SJSA1 (cell line): ENCODE measurements around the gene ABLIM3. TPM values are rescaled to one million over a fixed set of nuclear protein-coding genes. Genes with fewer than 3 reads are reported as not detected.
"Not testable (repeated sequence)": the region's sequence is repeated elsewhere in the genome, so short reads cannot be mapped to it uniquely, and the experiment has no call there.

Source experiments
- DNase-seq, 2 experiments: peaks; one replicate each; pipeline ENCODE4 v3.0.0-alpha.2; 2015 to 2020; ENCODE audit warnings: low spot score in 2 of 2, low read depth in 1 of 2
- H3K27ac ChIP-seq: fragments of 250-450 bp; sonication (Bioruptor Pico); 2 replicates; pipeline ENCODE4 v1.5.1; 2020; ENCODE audit warnings: mild to moderate bottlenecking, moderate library complexity
- H3K27me3 ChIP-seq: fragments of 250-450 bp; sonication (Bioruptor Pico); replicated peaks from 2 replicates; pipeline ENCODE4 v1.5.1; 2020; ENCODE audit warnings: mild to moderate bottlenecking, moderate library complexity
- H3K36me3 ChIP-seq: fragments of 250-450 bp; sonication (Bioruptor Pico); 2 replicates; pipeline ENCODE4 v1.5.1; 2020; ENCODE audit warnings: mild to moderate bottlenecking
- H3K4me1 ChIP-seq: fragments of 250-450 bp; sonication (Bioruptor Pico); replicated peaks from 2 replicates; pipeline ENCODE4 v1.6.1; 2021; ENCODE audit warnings: mild to moderate bottlenecking
- H3K4me3 ChIP-seq: fragments of 250-450 bp; sonication (Bioruptor Pico); 2 replicates; pipeline ENCODE4 v1.5.1; 2020; ENCODE audit warnings: mild to moderate bottlenecking
- H3K9me3 ChIP-seq: fragments of 250-450 bp; sonication (Bioruptor Pico); replicated peaks from 2 replicates; pipeline ENCODE4 v1.5.1; 2020; ENCODE audit warnings: mild to moderate bottlenecking
- total RNA-seq: library from RNA; depleted of rRNA; stranded (reverse); fragments of >200 nt; shearing (Covaris generic); gene quantifications from 2 replicates; pipeline ENCODE4 v1.2.3, GENCODE V29; 2014

ABLIM3 gene
- total RNA-seq, 1 experiment from 2014 or later, result 32.8 TPM

DNA sequence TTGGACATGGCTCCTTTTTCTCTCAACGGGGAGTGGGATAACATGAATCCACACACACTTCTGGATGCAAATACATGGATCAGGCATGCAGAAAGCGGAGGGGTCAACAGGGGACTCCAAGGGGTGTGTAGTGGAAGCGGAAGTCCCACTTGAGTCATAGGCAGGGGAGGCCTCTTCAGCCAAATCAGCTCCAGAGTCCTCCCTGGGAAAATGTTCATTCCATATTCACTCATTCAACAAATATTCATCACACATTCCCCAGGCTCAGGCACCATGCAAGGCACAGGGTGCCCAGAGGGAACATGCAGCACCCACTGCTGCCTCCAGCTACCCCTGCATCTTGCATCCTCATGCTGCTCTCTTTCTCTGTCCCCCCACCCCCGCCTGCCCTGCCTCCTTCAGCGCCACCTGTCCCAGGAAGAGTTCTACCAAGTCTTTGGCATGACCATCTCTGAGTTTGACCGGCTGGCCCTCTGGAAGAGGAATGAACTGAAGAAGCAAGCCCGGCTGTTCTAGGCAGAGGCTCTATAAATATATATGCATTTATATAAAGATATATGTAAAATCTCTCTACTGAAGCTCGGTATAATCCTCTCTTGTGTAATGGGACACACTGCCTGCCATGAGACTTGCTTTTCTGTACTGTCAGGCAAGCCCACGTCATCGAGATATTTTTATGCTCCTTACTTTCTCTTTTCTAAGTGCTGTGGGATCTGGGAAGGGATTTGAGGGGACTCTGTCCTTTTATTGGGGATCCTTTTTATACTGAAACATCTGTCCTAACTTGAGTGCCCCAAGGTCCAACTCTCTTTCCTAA is 116.8 kb downstream of the ABLIM3 start:
- peaks cover 14% of the 10 kb centered on the region for H3K36me3 ChIP-seq
- DNase-seq, result peak; percentile 62 to 74
- peak overlapping the region; percentile 77 for H3K27ac ChIP-seq

DNA sequence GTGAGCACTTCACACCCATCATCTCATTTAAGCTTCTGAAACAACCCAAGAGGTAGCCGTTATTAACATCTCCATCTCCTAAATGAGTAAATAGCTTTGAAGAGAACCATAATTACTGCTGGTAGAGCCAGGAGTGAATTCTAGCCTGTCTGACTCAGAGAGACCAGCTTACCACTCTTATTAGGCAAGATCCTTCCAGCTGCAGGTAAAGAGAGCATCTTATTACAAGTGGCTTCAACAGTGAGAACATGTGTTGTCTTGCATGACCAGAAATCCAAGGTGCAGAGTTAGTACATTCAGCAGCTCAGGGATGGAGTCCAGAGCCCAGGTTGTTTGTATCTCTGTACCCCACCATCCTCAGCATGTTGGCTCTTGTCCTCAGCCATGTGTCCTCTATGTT is 119.5 kb downstream of the ABLIM3 start:
- H3K27ac ChIP-seq, result no peak overlapping the region
- H3K4me1 ChIP-seq, result peaks cover 29% of the 10 kb centered on the region
- no peaks in the 10 kb centered on the region for H3K9me3 ChIP-seq
- 0 out of 2 replicates have a peak, but pooled peaks cover 5% of the 10 kb centered on the region for H3K36me3 ChIP-seq
- no peak overlapping the region for H3K4me3 ChIP-seq
- no peak for DNase-seq
- H3K27me3 ChIP-seq, result no peaks in the 10 kb centered on the region

More for the DNA sequence above, 116.8 kb downstream of the ABLIM3 start:
- H3K4me3 ChIP-seq, result no peak overlapping the region
- H3K27me3 ChIP-seq, result no peaks in the 10 kb centered on the region
- H3K4me1 ChIP-seq, result peaks cover 34% of the 10 kb centered on the region
- no peaks in the 10 kb centered on the region for H3K9me3 ChIP-seq

DNA sequence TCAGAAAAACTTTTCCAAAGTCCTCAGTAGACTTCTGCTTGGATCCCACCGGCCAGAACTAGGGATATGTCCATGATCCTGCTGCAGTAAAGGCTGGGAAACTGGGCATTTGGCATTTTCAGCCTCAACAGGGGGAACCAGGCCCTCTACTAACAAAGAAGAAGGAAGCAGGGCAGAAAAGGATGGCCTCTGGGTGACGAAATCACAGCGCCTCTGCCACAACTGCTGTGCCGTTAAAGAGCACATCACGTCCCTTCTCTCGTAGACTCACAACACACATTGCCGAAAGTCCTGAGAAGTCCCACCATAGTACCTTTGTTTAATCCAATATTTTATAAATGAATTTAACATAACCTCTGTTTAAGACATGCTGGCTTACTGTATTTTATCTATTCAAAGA is 120.0 kb downstream of the ABLIM3 start:
- H3K27ac ChIP-seq, result no peak overlapping the region

DNA sequence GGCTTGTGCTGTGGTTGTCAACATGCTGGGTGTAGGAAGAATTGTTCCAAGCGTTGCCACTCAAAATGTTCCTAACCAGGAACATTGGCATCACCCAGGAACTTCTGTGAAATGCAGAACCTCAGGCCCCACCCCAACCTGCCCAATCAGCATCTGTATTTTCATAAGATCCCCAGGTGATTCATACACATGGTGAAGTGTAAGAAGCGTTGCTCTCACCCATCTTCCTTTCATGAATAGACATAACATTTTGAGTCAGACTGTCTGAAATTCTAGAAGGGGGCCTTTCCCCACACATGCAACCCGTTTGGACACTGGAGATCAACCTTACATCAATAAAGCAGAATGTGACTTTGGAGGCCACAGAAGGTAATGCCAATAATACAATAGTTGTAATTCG is 121.0 kb downstream of the ABLIM3 start:
- Histone ChIP-seq H3K27me3 (no peaks in the 10 kb centered on the region), H3K36me3 (0 out of 2 replicates have a peak, but pooled peaks cover 4% of the 10 kb centered on the region), H3K27ac (no peak overlapping the region), H3K9me3 (no peaks in the 10 kb centered on the region), H3K4me1 (peaks cover 17% of the 10 kb centered on the region), H3K4me3 (no peak overlapping the region)
- no peak for DNase-seq

More for the DNA sequence above, 120.0 kb downstream of the ABLIM3 start:
- no peak overlapping the region for H3K4me3 ChIP-seq
- no peaks in the 10 kb centered on the region for H3K27me3 ChIP-seq
- H3K4me1 ChIP-seq, result peaks cover 24% of the 10 kb centered on the region
- no peak for DNase-seq
- 0 out of 2 replicates have a peak, but pooled peaks cover 4% of the 10 kb centered on the region for H3K36me3 ChIP-seq
- H3K9me3 ChIP-seq, result no peaks in the 10 kb centered on the region

DNA sequence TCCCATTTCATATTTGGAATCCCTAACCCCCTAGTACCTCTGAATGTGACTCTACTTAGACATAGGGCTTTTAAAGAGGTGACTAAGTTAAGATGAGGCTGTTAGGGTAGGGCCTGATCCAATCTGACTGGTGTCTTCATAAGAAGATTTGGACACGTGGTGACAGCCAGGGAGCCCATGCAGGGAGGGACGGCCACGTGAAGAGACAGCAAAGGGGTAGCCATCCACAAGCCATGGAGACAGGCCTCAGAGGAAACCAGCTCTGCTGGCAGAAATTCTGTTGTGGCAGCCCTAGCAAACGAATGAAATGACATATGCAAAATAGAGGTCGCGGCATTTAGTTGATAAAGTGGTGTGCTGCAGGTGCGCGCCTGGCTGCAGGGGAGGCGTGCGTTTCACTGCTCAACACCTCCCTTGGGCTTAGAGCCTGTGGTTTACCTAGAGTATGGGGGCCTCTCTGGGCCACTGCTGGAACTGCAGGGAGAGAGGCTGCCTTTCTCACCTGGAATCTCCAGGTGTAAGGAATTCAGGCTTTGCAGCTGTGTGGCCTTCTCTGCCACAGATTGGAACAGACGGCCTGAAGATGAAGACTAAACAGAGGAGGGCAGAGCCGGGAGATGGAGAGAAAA is 123.3 kb downstream of the ABLIM3 start:
- Histone ChIP-seq H3K27ac (no peak overlapping the region), H3K4me1 (peaks cover 6% of the 10 kb centered on the region; the same call in 1 of the 2 replicates), H3K4me3 (no peak overlapping the region), H3K27me3 (no peaks in the 10 kb centered on the region), H3K36me3 (no peaks in the 10 kb centered on the region), H3K9me3 (peaks cover 5% of the 10 kb centered on the region; the same call in 1 of the 2 replicates)
- no peak for DNase-seq

DNA sequence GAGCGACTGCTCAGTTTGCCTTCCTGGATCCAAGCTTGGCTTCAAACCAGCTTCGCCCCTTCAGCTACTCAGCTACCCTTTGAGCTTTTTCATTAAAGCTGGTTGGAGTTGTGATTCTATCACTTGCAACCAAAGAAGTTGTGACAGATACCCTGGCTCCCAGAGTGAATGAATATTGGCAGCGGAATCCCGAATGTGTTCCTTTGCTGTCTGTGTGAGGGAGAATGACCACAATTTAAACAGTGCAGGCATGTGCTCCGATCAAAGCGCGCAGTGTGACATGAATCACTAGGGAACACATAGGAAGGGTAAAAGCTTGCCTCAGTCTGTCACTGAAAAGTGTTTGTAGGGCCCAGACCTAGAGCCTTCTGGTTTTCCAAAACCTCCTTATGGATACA is 123.8 kb downstream of the ABLIM3 start:
- H3K27me3 ChIP-seq, result no peaks in the 10 kb centered on the region
- no peak overlapping the region for H3K27ac ChIP-seq
- H3K36me3 ChIP-seq, result no peaks in the 10 kb centered on the region
- no peak overlapping the region for H3K4me3 ChIP-seq
- DNase-seq, result no peak
- H3K4me1 ChIP-seq, result peaks cover 6% of the 10 kb centered on the region; the same call in 1 of the 2 replicates
- peaks cover 5% of the 10 kb centered on the region; the same call in 1 of the 2 replicates for H3K9me3 ChIP-seq

DNA sequence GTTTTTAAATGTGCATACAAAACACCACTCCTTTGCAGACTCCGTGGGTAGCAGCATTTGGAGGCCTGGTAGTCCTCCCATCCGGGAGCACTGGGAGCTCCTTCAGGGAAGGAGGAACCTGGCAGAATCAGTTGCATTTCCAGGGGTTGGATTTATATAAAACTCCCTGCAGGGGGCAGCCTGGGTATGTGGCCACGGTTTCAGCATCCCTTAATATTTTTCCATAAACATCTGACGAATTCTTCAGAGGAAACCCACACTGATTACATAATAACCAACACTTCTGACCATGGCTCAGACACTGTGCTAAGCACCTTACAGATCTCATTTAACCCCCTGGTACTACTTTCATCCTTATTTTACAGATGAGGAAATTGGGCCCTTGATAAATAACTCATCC is 124.3 kb downstream of the ABLIM3 start:
- H3K9me3 ChIP-seq, result peaks cover 5% of the 10 kb centered on the region; the same call in 1 of the 2 replicates
- H3K36me3 ChIP-seq, result no peaks in the 10 kb centered on the region
- no peak overlapping the region for H3K27ac ChIP-seq
- H3K27me3 ChIP-seq, result no peaks in the 10 kb centered on the region
- H3K4me1 ChIP-seq, result peaks cover 6% of the 10 kb centered on the region; the same call in 1 of the 2 replicates
- peak in 1 of 2 experiments; percentile 43 for DNase-seq
- no peak overlapping the region for H3K4me3 ChIP-seq

DNA sequence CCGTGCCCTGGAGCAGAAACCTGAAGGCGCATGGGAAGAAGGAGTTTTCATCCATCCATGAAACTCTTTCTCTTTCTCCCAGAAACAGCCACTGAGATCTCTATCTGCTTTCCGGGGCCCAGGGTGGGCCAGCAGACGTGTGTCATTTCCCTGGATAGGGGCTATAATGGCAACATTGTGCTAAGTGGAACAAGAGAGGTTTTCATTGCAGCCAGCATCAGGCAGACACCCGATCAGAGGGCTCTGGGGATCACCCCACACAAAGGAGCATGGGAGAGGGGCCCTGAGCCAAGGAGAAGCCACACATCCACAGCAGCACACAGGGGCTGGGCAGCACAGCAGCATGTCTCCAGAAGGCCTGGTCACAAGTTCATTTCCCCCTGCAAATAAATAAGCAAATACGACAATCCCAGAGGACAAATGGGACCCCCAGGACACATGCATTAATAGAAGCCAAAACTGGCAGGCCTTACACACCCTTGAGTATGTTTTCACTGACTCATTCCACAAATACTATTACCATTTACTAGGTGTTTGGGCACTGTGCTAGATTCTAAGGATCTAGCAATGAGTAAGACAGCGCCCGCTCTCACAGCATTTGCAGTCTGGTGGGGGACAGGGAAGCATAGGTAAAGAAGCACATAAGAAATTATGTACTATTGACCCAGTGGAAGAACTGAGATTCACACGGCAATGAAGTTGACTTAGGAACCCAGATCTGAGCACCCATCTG is 126.1 kb downstream of the ABLIM3 start:
- H3K36me3 ChIP-seq, result peaks cover 3% of the 10 kb centered on the region; the same call in 1 of the 2 replicates
- DNase-seq, result no peak
- H3K27me3 ChIP-seq, result no peaks in the 10 kb centered on the region
- no peak overlapping the region for H3K27ac ChIP-seq
- peaks cover 5% of the 10 kb centered on the region; the same call in 1 of the 2 replicates for H3K9me3 ChIP-seq
- no peak overlapping the region for H3K4me3 ChIP-seq
- H3K4me1 ChIP-seq, result peaks cover 17% of the 10 kb centered on the region

DNA sequence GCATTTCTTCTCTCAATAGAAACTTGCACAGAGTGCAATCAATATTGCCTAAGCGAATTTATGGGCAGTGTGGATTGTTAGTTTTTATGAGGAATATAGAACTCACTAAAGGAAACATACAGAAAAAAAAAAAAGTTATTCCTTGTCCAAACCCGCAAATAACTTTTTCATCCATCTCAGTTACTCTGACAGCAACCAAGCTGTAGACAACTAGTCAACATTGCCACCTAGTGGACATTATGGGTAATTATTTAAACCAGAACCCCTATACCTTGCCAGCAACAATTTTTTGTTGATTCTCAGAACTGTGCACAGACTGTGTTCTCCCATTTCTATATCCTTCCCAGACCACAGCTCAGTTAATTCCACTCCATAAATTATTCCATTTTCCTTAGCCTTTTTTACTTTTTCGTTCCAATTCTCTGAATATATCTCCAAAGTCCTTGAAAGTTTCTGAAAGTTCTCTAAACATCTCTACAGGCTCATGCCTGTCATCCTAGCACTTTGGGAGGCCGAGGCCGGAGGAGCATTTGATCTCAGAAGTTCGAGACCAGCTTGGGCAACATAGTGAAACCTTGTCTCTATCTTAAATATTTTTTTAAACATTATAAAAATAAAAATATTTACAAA is 127.8 kb downstream of the ABLIM3 start:
- DNase-seq, result peak in 1 of 2 experiments; percentile 45

DNA sequence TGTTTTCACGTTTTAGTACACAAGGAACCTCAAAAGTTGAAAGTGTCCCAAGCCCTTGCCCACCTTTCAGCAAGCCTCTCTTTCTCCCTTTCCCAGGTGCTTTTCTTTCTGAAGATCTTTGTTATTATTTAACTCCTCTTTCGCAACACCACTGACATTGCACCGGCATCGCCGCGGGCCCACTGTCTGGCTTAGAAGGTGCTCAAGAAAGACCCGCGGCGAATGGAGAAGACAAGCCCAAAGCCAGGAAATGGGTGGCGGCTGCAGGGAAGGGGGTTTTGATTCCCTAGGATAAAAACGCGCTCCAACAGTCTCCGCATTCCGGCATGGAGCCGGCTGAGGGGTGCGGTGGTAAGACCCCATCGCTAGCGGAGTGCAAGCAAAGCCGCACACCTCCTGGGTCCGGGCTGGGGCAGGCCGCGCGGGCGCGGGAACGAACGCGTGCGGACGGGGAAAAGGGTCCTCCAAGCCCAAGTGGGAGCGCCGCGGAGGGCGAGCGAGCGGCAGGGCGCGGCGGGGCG is 130.0 kb downstream of the ABLIM3 start:
- Histone ChIP-seq H3K4me1 (peaks cover 21% of the 10 kb centered on the region), H3K4me3 (peak overlapping the region; percentile 77), H3K27me3 (no peaks in the 10 kb centered on the region), H3K27ac (peak overlapping the region; percentile 70), H3K9me3 (peaks cover 5% of the 10 kb centered on the region; the same call in 1 of the 2 replicates), H3K36me3 (peaks cover 3% of the 10 kb centered on the region; the same call in 1 of the 2 replicates)
- DNase-seq, result peak in 1 of 2 experiments; percentile 45

More for the DNA sequence above, 127.8 kb downstream of the ABLIM3 start:
- H3K4me3 ChIP-seq, result no peak overlapping the region
- no peaks in the 10 kb centered on the region for H3K27me3 ChIP-seq
- no peak overlapping the region for H3K27ac ChIP-seq
- peaks cover 3% of the 10 kb centered on the region; the same call in 1 of the 2 replicates for H3K36me3 ChIP-seq
- peaks cover 5% of the 10 kb centered on the region; the same call in 1 of the 2 replicates for H3K9me3 ChIP-seq
- peaks cover 21% of the 10 kb centered on the region for H3K4me1 ChIP-seq

DNA sequence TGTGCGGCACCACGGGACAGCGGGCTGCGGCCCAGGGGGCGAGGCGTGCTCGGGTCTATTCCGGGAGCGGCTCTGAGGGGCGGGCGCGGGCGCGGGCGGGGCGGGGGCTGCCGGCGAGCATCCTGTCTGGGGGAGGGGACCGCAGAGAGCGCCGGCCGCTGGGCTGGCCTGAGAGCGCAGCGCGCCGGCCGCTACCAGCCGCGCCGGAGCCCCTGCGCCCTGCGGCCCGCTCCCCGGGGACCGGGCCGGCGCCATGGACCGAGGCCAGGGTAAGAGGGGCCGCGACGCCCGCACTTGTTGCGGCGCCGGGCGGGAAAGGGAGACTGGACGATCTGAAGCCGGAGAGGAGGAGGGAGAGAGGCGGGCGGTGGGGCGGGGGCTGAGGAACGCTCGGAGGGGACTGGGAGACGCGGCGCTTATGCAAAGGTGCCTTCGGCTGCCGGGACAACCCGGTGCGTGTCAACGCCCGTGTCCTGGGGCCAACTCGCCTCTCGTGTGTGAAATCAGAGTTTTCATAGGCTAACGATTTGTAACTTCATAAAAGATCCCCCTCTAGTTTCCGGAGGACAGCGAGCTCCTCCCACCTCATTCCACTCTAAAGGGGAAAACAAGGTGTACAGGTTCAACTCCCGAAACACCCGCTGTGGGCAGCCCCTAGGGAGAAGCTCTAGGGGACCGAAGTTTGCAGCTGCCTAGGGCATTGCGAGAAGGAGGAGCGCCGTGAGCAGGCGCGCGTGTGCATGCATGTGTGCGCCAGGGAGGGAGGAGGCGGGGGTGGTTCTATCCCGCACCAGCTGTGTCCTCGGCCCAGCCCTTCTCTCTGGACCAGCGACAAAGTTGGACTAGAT is 130.6 kb downstream of the ABLIM3 start, which contains the start of gene AFAP1L1:
AFAP1L1 (plus strand) TSS at position 144 of the 848 bp plus-strand sequence; CDS start at position 254, 110 bp downstream.
- Histone ChIP-seq H3K27me3 (no peaks in the 10 kb centered on the region), H3K9me3 (peaks cover 5% of the 10 kb centered on the region; the same call in 1 of the 2 replicates), H3K4me1 (peaks cover 21% of the 10 kb centered on the region), H3K27ac (peak within 1 kb of the TSS; percentile 70), H3K4me3 (peak within 1 kb of the TSS; percentile 77), H3K36me3 (peaks cover 3% of the 10 kb centered on the region; the same call in 1 of the 2 replicates)
- DNase-seq, result peak; percentile 69 to 74

DNA sequence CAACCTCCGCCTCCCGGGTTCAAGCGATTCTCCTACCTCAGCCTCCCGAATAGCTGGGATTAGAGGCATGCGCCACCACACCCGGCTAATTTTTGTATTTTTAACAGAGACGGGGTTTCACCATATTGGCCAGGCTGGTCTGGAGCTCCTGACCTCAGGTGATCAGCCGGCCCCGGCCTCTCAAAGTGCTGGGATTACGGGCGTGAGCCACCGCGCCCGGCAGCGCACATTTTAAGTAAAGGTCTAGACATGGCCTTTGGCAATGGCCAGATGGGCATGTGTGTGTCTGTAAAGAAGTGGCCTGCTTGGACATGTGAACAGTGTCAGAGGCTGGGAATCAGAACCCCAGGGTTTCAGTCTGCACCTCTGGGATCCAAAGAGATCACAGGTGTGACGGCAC is 131.5 kb downstream of the ABLIM3 start:
- H3K27me3 ChIP-seq, H3K36me3 ChIP-seq, H3K27ac ChIP-seq, H3K9me3 ChIP-seq, DNase-seq: not testable (repeated sequence)
- Histone ChIP-seq H3K4me1 (peaks cover 15% of the 10 kb centered on the region), H3K4me3 (peak overlapping the region; percentile 77)
